Middle frontal gyrus (tissue), 1 donor: Measurements from ENCODE around the gene MZF1.
A peak's percentile ranks its signal among the peaks of the same experiment; 100 is the strongest.

ENCODE experiments used
- DNase-seq: peaks from one replicate; pipeline ENCODE4 v3.0.0-alpha.2; 2015; ENCODE audit warnings: low spot score; ENCODE audit errors: extremely low spot score

MZF1 gene

DNA sequence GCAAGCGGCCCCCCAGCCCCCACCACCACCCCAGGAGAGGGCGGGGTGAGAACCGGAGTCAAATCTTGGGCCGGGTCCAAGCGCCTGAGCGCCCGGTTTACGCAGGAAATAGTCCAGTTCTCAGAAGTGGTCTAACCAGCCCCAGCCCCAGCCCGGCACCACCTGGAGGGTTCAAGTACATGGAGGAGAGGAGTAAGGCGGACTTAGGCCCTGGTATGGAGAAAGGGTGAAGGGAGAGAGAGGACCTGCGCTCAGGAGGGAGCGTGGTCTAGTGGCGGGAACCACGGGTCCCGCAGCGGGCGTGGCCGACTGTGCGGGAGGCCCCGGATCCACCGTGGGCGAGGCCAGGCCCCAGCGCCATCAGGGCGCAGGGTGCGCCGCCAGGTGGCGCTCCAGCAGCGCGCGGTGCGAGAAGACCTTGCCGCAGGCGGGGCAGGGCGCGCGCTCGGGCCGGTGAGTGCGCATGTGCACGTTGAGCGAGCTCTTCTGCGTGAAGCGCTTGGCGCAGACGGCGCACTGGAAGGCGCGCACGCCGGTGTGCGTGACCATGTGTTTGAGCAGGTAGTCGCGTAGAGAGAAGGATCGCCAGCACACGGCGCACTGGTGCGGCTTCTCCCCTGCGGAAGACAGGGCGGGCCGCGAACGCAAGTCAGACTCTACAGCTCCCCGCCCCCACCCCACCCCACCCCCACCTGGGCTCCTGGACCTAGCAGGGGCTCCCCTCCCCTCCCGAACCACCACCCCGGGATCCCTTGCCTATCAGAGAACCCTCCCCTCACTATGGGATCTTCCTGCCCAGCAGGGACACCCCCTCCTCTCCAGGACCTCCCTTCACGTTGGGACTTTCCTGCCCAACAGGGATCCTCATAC is 59.2 kb downstream of the MZF1 start:
- DNase-seq = peak; percentile 84

- no peak for DNase-seq
Observed at GRCh38 chr19:58513213-58513693, 59.9 kb downstream of the MZF1 start.
